Activated T-cell treated with anti-CD3 and anti-CD28 coated beads, Interleukin-2, amount 50 U/mL, for 72 hours (primary cell): ENCODE data around the gene CDKAL1. TPM values are rescaled to one million over a fixed set of nuclear protein-coding genes. Genes with fewer than 3 reads are reported as not detected.

Source experiments
- ATAC-seq, 2 donors: fragments of 150-1000 bp; cut with Tn5 transposase; replicated peaks in 1 of 2; 2 replicates each; pipeline ENCODE4 v1.10.0; 2021; ENCODE audit warnings: moderate library complexity in 2 of 2, mild to moderate bottlenecking in 1 of 2
- DNase-seq, 2 donors: peaks; one replicate each; pipeline ENCODE4 v3.0.0; 2021 to 2022; ENCODE audit warnings: mixed read lengths in 1 of 2
- H3K27ac Mint-ChIP-seq: one replicate; pipeline ENCODE4 v1.8.0; 2022; ENCODE audit warnings: mild to moderate bottlenecking, moderate library complexity, mixed read lengths
- H3K27me3 Mint-ChIP-seq: one replicate; pipeline ENCODE4 v1.8.0; 2022; ENCODE audit warnings: low read depth, mixed read lengths
- H3K36me3 Mint-ChIP-seq, 2 donors: one replicate each; pipeline ENCODE4 v1.8.0; 2022; ENCODE audit warnings: mixed read lengths in 2 of 2, mild to moderate bottlenecking in 1 of 2; ENCODE audit not compliant: insufficient read depth in 2 of 2
- H3K4me1 Mint-ChIP-seq: one replicate; pipeline ENCODE4 v1.8.0; 2022; ENCODE audit warnings: low read depth, mixed read lengths
- H3K4me3 Mint-ChIP-seq, 2 donors: one replicate each; pipeline ENCODE4 v1.8.0; 2022; ENCODE audit warnings: mild to moderate bottlenecking in 2 of 2, mixed read lengths in 2 of 2, moderate library complexity in 2 of 2
- H3K9me3 Mint-ChIP-seq, 2 donors: one replicate each; pipeline ENCODE4 v1.8.0; 2022; ENCODE audit warnings: mixed read lengths in 2 of 2
- total RNA-seq, 2 donors: library from RNA; stranded (reverse); gene quantifications; one replicate each; pipeline ENCODE4 v1.2.3, GENCODE V29; 2022

CDKAL1 gene
- total RNA-seq, 2 donors from 2014 or later, result 25.9 to 29.8 TPM

DNA sequence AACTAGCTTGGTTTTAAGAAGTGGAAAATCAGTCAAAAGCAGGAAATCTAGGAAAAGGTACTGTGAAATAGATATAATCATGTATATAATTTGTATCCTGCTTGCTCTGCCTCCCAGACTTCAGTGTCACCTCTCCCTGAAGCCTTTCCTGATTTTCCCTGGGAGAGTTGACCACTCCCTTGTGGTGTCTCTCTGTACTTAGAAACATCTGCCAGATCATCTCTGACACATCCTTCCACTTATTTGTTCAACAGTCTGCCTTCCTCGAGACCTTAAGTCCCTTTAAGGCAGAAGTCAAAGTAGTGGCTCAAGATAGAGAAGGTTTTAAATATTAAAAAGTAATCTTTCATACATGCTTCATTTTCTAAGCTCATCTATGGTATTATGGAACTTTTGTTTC lies 236.5 kb downstream of the CDKAL1 start:
- no peaks in the 10 kb centered on the region for H3K36me3 Mint-ChIP-seq
- no peaks in the 10 kb centered on the region for H3K4me1 Mint-ChIP-seq
- no peaks in the 10 kb centered on the region for H3K9me3 Mint-ChIP-seq
- no peak for ATAC-seq
- H3K4me3 Mint-ChIP-seq, result no peak overlapping the region
- no peak overlapping the region for H3K27ac Mint-ChIP-seq
- no peak for DNase-seq
- no peaks in the 10 kb centered on the region for H3K27me3 Mint-ChIP-seq

DNA sequence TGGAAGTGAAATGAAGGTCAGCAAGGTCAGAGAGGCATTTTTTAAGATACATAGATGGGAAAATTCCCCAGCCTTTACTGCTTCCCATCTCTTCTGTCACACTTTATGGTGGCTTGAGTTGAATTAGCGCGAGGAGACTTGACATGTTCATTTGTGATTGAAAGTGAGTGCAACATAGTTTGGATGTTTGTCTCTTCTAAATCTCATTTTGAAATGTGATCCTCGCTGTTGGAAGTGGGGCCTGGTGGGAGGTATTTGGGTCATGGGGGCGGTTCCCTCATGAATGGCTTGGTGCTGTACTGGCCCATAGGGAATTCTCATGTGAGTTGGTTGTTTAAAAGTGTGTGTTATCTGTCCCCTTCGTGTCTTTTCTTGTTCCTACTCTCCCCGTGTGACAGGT lies 237.2 kb downstream of the CDKAL1 start:
- H3K27me3 Mint-ChIP-seq, result no peaks in the 10 kb centered on the region
- no peaks in the 10 kb centered on the region for H3K9me3 Mint-ChIP-seq
- ATAC-seq, result no peak
- H3K4me3 Mint-ChIP-seq, result no peak overlapping the region
- H3K27ac Mint-ChIP-seq, result no peak overlapping the region
- no peaks in the 10 kb centered on the region for H3K4me1 Mint-ChIP-seq
- peaks cover 0 to 3% of the 10 kb centered on the region in 2 donors for H3K36me3 Mint-ChIP-seq
- DNase-seq, result no peak

DNA sequence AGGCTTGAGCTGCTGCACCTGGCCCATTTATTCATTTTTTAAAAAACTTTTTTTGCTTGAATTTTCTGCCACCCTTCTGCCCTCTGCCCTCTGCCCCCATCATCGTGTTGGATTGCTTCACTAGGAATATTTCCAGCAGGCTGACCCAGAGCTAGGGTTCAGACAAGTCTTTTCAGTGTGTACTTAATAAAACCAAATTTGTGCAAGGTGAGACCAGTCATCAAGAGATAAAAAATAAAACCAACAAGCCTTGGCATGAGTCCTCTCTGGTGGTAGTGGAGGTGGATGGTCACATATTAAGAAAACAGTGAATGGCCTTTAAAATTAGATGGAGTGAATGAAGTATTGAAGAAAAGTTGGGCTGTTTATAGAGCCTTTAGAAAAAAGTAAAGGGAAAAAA lies 239.6 kb downstream of the CDKAL1 start:
- DNase-seq (no peak), ATAC-seq (no peak)
- Mint-ChIP-seq H3K4me3 (no peak overlapping the region), H3K9me3 (no peaks in the 10 kb centered on the region), H3K4me1 (no peaks in the 10 kb centered on the region), H3K36me3 (peaks cover 0 to 3% of the 10 kb centered on the region in 2 donors), H3K27ac (peak overlapping the region; percentile 19), H3K27me3 (no peaks in the 10 kb centered on the region)

DNA sequence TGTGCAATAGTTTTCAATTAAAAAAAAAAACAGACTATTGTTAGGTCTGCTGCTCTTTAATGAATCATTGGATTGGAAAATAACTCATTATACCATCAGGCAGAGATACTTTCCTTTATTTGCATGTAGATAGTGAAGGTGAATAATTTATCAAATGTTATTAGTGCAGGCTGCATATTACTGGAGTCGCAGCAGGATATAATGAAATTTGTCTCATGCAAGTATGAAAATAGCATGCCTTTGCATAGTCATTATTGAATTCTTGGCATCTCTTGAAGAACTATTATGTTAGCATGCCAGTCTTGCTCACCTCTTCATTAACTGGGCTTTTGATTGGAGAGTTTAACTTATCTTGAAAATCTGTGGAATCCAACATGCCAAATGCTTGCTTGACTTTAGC lies 241.7 kb downstream of the CDKAL1 start:
- Mint-ChIP-seq H3K9me3 (no peaks in the 10 kb centered on the region), H3K36me3 (peaks cover 0 to 4% of the 10 kb centered on the region in 2 donors), H3K27me3 (no peaks in the 10 kb centered on the region), H3K4me3 (no peak overlapping the region), H3K4me1 (no peaks in the 10 kb centered on the region), H3K27ac (no peak overlapping the region)
- ATAC-seq (no peak), DNase-seq (no peak)

DNA sequence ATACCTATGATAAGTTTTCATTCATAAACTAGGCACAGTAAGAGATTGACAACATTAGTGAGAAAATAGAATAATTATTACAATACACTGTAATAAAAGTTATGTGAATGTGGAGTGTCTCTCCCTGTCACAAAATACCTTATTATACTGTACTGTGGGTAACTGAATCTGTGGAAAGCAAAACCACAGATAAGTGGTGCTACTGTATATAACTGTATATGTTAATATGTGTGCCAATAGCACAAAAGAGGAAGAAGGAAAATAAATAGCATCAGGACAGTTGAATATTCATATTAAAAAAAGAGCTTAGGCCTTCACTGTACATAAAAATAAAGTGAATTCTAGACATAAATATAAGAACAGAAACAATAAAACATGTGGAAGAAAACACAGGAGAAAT lies 243.5 kb downstream of the CDKAL1 start:
- ATAC-seq (no peak), DNase-seq (no peak)
- H3K36me3 Mint-ChIP-seq, result peaks cover 2 to 5% of the 10 kb centered on the region in 2 donors
- H3K4me1 Mint-ChIP-seq, result no peaks in the 10 kb centered on the region
- no peaks in the 10 kb centered on the region for H3K9me3 Mint-ChIP-seq
- no peak overlapping the region for H3K27ac Mint-ChIP-seq
- H3K4me3 Mint-ChIP-seq, result no peak overlapping the region
- no peaks in the 10 kb centered on the region for H3K27me3 Mint-ChIP-seq

DNA sequence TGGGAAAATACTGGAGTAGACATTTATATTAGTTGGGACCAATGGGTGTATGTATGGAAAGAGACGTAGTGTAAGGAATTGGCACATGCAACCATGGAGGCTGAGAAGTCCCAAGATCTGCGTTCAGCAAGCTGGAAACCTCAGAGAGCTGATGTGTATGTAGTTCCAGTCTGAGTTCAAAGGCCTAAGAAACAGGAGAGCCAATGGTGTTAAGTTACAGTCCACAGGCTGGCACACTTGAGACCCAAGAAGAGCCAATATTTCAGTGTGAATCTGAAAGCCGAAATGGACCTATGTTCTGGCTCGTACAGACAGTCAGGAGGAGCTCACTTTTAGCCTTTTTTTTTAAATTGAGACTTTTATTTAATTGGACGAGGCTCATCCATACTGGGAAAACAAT lies 244.2 kb downstream of the CDKAL1 start:
- ATAC-seq (no peak), DNase-seq (no peak)
- Mint-ChIP-seq H3K9me3 (no peaks in the 10 kb centered on the region), H3K27me3 (no peaks in the 10 kb centered on the region), H3K27ac (no peak overlapping the region), H3K36me3 (peaks cover 3 to 8% of the 10 kb centered on the region in 2 donors), H3K4me1 (no peaks in the 10 kb centered on the region), H3K4me3 (no peak overlapping the region)

DNA sequence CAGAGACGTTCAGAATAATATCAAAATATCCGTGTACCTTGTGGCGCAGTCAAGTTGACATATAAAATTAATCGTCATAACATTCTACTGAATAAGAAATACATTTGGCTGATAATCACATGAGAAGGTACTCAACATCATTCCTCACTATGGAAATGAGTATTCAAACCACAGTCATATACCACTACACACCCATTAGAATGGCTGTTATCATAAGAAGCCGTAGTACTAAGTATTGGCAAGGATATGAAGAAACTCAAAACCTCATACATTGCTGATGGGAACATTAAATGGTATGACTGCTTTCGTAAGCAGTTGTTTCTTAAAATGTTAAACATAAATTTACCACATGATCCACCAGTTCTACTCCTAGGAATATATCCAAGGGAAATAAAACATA lies 244.7 kb downstream of the CDKAL1 start:
- Mint-ChIP-seq H3K27me3 (no peaks in the 10 kb centered on the region), H3K4me1 (no peaks in the 10 kb centered on the region), H3K4me3 (no peak overlapping the region), H3K36me3 (peaks cover 4 to 11% of the 10 kb centered on the region in 2 donors), H3K9me3 (no peaks in the 10 kb centered on the region), H3K27ac (no peak overlapping the region)
- peak in 1 of 2 donors; percentile 48 for ATAC-seq
- no peak for DNase-seq

DNA sequence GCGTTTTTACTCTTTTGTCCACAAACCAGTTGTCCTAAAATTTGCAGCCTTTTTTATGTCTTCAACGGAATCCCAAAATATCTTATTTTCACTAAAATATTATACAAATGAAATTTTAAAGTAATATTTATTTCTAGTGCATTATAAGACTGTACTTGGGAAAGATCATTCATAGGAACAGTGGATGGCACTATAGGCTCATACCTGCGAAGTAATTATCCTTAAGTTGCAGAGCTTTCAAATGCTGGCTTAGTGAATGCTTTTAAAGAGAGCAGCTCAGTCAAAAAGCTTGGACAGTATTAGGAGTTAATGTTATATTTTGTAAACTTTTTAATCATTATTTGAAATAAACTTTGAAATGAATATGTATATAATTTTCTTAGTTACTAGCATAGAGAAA lies 254.9 kb downstream of the CDKAL1 start:
- no peak for ATAC-seq
- no peaks in the 10 kb centered on the region for H3K36me3 Mint-ChIP-seq
- H3K27ac Mint-ChIP-seq, result no peak overlapping the region
- H3K4me1 Mint-ChIP-seq, result peaks cover 6% of the 10 kb centered on the region
- H3K27me3 Mint-ChIP-seq, result no peaks in the 10 kb centered on the region
- no peak for DNase-seq
- H3K4me3 Mint-ChIP-seq, result no peak overlapping the region
- no peaks in the 10 kb centered on the region for H3K9me3 Mint-ChIP-seq

DNA sequence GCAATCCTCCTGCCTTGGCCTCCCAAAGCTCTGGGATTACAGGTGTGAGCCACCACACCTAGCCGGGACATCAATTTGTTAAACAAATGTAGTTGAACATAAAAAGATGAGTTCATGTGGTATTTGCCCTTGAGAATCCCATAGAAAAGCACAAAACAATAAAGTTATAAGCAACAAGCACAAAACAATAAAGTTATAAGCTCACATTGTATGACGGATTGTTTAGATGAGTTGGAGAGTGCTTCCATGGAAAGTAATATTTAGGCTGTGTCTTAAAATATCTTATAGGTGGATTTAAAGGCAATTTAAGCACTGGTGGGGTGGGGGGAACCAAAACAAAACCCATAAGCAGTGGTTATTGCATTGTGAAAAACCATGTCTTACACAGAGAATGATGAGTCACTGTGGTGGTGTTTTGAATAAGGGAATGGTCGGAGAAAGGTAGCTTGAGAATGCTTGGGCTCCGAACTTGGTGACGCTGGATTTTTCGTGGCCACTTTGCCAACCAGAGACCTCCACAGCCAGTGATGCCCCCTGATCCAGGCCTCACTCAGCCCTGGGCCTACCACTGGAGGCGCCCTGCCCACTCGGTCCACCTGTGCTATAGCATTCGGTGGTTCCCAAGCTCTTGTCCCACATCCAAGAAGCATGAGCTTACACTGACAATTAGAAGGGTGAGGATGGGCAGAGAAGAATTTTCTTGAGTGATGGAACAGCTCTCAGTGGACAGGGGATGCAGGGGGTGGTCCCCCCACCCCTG lies 256.0 kb downstream of the CDKAL1 start:
- Mint-ChIP-seq H3K9me3 (no peaks in the 10 kb centered on the region), H3K27me3 (no peaks in the 10 kb centered on the region), H3K36me3 (no peaks in the 10 kb centered on the region), H3K27ac (no peak overlapping the region), H3K4me1 (peaks cover 6% of the 10 kb centered on the region), H3K4me3 (no peak overlapping the region)
- no peak for DNase-seq
- peak in 1 of 2 donors; percentile 55 for ATAC-seq

DNA sequence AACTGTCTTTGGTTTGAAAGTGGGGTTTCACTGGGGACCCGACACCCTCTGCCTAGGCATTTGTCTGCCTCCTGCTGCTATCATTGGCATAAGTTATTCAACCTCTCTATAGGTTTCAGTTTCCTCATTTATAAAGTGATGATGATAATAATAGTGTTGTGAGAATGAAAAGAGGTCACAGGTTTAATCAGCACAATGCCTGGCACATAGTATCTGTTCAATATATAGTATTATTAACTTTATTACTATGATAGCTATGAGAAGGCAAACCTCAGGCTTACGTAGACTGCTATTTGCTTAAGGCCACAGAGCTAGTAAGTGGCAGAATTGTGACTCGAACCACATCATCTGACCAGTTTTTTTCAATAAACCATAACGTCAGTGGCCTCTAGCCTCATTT lies 256.8 kb downstream of the CDKAL1 start:
- H3K27ac Mint-ChIP-seq, result peak overlapping the region; percentile 21
- H3K4me3 Mint-ChIP-seq, result no peak overlapping the region
- H3K27me3 Mint-ChIP-seq, result no peaks in the 10 kb centered on the region
- H3K36me3 Mint-ChIP-seq, result no peaks in the 10 kb centered on the region
- ATAC-seq (peak in 1 of 2 donors; percentile 53), DNase-seq (no peak)
- H3K4me1 Mint-ChIP-seq, result peaks cover 6% of the 10 kb centered on the region
- no peaks in the 10 kb centered on the region for H3K9me3 Mint-ChIP-seq

DNA sequence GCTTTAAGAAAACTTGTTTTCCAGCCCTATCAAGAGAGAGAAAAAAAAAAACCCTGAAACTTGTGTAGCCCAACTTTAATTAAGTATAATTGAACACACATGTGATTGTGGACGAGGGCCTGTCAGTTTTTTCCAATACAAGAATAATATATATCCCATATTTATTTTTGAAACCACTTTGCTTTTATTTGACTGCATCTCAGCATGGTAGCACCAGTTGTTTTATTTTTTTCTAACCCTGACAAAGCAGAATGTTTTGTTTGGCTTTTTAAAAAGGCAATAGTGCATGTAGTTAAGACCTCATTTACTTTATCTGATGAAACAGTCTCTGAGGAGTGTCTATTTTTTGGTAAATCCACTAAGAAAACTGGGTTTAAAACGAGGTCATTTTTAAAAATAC lies 257.7 kb downstream of the CDKAL1 start:
- ATAC-seq (no peak), DNase-seq (no peak)
- Mint-ChIP-seq H3K9me3 (peaks cover 0 to 2% of the 10 kb centered on the region in 2 donors), H3K27me3 (no peaks in the 10 kb centered on the region), H3K4me3 (no peak overlapping the region), H3K27ac (no peak overlapping the region), H3K4me1 (peaks cover 6% of the 10 kb centered on the region), H3K36me3 (peaks cover 5% of the 10 kb centered on the region in 2 donors)

DNA sequence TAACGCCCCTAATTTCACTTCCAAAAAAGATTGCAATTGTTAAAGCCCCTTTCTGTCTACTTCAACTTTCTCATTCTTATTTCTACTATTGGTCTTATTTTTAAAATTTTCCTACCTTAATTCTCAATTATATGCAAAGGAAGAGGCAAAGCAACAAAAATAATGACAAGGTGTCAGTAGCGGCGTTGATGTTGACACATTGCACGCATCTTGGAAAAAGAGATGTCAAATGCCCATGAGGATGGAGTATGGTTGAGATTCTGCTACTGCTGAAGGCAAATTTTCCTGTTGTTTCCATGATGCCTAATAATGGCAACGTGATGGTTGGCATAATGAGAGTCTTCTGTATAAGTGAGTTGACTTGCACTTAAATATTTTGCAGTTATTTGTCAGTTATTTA lies 258.9 kb downstream of the CDKAL1 start:
- no peaks in the 10 kb centered on the region for H3K27me3 Mint-ChIP-seq

DNA sequence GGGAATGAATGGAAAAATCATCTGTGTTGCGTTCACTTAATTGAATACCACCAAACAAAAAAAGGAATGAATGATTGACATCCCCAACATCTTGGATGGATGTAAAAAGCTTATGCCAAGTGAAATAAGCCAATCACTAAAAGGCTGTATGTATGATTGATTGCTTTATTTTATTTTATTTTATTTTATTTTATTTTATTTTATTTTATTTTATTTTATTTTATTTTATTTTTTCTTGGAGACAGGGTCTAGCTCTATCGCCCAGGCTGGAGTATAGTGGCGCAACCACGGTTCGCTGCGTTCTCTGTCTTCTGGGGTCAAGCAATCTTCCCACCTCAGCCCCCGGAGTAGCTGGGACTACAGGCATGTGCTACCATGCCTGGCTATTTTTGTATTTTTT lies 263.3 kb downstream of the CDKAL1 start:
- no peaks in the 10 kb centered on the region for H3K4me1 Mint-ChIP-seq
- no peaks in the 10 kb centered on the region for H3K27me3 Mint-ChIP-seq
- DNase-seq (no peak), ATAC-seq (no peak)
- H3K9me3 Mint-ChIP-seq, result peaks cover 0 to 6% of the 10 kb centered on the region in 2 donors
- peaks cover 11 to 12% of the 10 kb centered on the region in 2 donors for H3K36me3 Mint-ChIP-seq
- H3K4me3 Mint-ChIP-seq, result no peak overlapping the region
- no peak overlapping the region for H3K27ac Mint-ChIP-seq

More for the DNA sequence above, 258.9 kb downstream of the CDKAL1 start:
- Mint-ChIP-seq H3K4me1 (peaks cover 6% of the 10 kb centered on the region), H3K36me3 (peaks cover 10 to 11% of the 10 kb centered on the region in 2 donors), H3K4me3 (no peak overlapping the region), H3K27ac (no peak overlapping the region), H3K9me3 (peaks cover 0 to 6% of the 10 kb centered on the region in 2 donors)
- DNase-seq (no peak), ATAC-seq (no peak)

DNA sequence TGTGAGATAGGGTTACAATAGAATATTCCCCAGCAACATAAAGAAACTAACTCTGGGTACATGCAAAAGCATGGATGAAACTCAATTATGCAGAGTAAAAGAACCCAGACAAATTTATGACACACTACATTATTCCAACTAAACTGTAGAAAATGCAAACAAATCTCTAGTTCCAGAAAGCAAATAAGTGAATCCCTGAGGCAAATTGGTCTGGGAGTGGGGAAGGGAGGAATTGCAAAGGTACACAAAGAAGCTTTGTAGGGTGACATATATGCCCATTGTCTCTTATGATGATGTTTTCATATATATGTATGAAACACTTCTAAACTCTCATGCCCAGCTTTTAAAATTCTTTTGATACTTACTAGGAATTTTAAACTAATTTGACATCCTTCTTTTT lies 266.0 kb downstream of the CDKAL1 start:
- H3K27ac Mint-ChIP-seq, result no peak overlapping the region
- no peaks in the 10 kb centered on the region for H3K27me3 Mint-ChIP-seq
- no peak for ATAC-seq

More for the DNA sequence above, 266.0 kb downstream of the CDKAL1 start:
- no peaks in the 10 kb centered on the region for H3K4me1 Mint-ChIP-seq
- H3K9me3 Mint-ChIP-seq, result peaks cover 0 to 12% of the 10 kb centered on the region in 2 donors
- DNase-seq, result no peak
- H3K4me3 Mint-ChIP-seq, result no peak overlapping the region
- H3K36me3 Mint-ChIP-seq, result peaks cover 11 to 12% of the 10 kb centered on the region in 2 donors
